Upper lobe of left lung (tissue), 4 donors: ENCODE results near the gene DNASE2B.

Experiments
- POLR2A ChIP-seq, 4 donors: fragments of 450-650 bp; IDR thresholded peaks; one replicate each; pipeline ENCODE4 v1.5.1; 2016 to 2017; ENCODE audit warnings: antibody characterized with exemption in 4 of 4, mild to moderate bottlenecking in 2 of 4
- TF ChIP-seq, protein P1 (sequence below), 6 experiments: fragments of 450-650 bp in 4 of 6; fragments of 200-600 bp in 2 of 6; sonication (generic) in 2 of 6; IDR thresholded peaks; one replicate each; pipeline ENCODE4 v1.5.1; 2016 to 2019; ENCODE audit warnings: antibody characterized with exemption in 6 of 6

- TF ChIP-seq, protein P1, sequence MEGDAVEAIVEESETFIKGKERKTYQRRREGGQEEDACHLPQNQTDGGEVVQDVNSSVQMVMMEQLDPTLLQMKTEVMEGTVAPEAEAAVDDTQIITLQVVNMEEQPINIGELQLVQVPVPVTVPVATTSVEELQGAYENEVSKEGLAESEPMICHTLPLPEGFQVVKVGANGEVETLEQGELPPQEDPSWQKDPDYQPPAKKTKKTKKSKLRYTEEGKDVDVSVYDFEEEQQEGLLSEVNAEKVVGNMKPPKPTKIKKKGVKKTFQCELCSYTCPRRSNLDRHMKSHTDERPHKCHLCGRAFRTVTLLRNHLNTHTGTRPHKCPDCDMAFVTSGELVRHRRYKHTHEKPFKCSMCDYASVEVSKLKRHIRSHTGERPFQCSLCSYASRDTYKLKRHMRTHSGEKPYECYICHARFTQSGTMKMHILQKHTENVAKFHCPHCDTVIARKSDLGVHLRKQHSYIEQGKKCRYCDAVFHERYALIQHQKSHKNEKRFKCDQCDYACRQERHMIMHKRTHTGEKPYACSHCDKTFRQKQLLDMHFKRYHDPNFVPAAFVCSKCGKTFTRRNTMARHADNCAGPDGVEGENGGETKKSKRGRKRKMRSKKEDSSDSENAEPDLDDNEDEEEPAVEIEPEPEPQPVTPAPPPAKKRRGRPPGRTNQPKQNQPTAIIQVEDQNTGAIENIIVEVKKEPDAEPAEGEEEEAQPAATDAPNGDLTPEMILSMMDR (IDR thresholded peaks at IDR 0.05), result no peak
- TF ChIP-seq POLR2A (IDR thresholded peaks at IDR 0.05), result no peak
Observed at GRCh38 chr1:84360316-84360715, 38.0 kb upstream of the DNASE2B start.
